Epithelial cell of proximal tubule (primary cell): ENCODE measurements around the gene THAP2. TPM values are rescaled to one million over a fixed set of nuclear protein-coding genes. Genes with fewer than 3 reads are reported as not detected.

Experiments used
- DNase-seq: peaks from one replicate; pipeline ENCODE4 v3.0.0-alpha.2; 2011; ENCODE audit warnings: low read depth
- H3K4me3 ChIP-seq: 2 replicates; pipeline ENCODE4 v1.5.1; 2011; ENCODE audit warnings: low read depth, mild to moderate bottlenecking, low read length
- total RNA-seq: library from RNA; depleted of rRNA; stranded (reverse); fragments of >200 nt; gene quantifications from 2 replicates; pipeline ENCODE4 v1.2.3, GENCODE V29; 2015
- TF ChIP-seq, protein P1 (sequence below): conservative IDR thresholded peaks from 2 replicates; pipeline ENCODE4 v1.5.1; 2012; ENCODE audit warnings: low read depth, mild to moderate bottlenecking, low read length

Gene THAP2
- total RNA-seq, 1 donor from 2014 or later, result 1.4 TPM

DNA sequence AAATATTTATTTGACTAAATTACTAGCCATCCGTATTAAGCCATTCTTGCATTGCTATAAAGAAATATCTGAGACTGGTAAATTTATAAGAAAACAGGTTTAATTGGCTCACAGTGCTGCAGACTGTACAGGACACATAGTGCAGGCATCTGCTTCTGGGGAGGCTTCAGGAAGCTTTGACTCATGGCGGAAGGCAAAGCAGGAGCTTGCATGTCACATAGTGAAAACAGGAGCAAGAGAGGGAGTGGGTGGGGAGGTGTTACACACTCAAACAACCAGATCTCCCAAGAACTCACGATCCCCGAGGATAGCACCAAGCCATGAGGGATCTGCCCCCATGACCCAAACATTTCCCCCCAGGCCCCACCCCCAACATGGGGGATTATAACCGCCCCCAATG is 63.9 kb downstream of the THAP2 start:
- TF ChIP-seq, protein P1, sequence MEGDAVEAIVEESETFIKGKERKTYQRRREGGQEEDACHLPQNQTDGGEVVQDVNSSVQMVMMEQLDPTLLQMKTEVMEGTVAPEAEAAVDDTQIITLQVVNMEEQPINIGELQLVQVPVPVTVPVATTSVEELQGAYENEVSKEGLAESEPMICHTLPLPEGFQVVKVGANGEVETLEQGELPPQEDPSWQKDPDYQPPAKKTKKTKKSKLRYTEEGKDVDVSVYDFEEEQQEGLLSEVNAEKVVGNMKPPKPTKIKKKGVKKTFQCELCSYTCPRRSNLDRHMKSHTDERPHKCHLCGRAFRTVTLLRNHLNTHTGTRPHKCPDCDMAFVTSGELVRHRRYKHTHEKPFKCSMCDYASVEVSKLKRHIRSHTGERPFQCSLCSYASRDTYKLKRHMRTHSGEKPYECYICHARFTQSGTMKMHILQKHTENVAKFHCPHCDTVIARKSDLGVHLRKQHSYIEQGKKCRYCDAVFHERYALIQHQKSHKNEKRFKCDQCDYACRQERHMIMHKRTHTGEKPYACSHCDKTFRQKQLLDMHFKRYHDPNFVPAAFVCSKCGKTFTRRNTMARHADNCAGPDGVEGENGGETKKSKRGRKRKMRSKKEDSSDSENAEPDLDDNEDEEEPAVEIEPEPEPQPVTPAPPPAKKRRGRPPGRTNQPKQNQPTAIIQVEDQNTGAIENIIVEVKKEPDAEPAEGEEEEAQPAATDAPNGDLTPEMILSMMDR, result no peak
- DNase-seq, result no peak
- no peak overlapping the region for H3K4me3 ChIP-seq

Other genes with a start within 250 kb of the THAP2 start
- not detected in 2 replicates for gene LGR5, start 224.5 kb upstream of the THAP2 start, total RNA-seq
- gene ZFC3H1, start 453 bp upstream of the THAP2 start, total RNA-seq, result 11.1 and 42.0 TPM in 2 replicates
- 18.1 and 27.8 TPM in 2 replicates for gene TMEM19, start 21.8 kb downstream of the THAP2 start, total RNA-seq
- 14.6 and 33.2 TPM in 2 replicates for gene RAB21, start 90.6 kb downstream of the THAP2 start, total RNA-seq
- 12.9 and 13.9 TPM in 2 replicates for gene TBC1D15, start 175.5 kb downstream of the THAP2 start, total RNA-seq